ENCODE measurements around the gene RAPGEF4.

RAPGEF4 gene

GRCh38 chr2:172877826-172878225, 142.2 kb downstream of the RAPGEF4 start:
- Histone ChIP-seq H3K27ac (ENCODE audit: extremely low read depth, low read depth, low read length) (no peak overlapping the region), H3K4me1 (ENCODE audit: control insufficient read depth, insufficient read depth, low read length) (no peaks in the 10 kb centered on the region), H3K4me3 (ENCODE audit: low read depth, low read length) (no peak overlapping the region), H3K36me3 (ENCODE audit: control insufficient read depth in 2 of 2, insufficient read depth in 1 of 2, low read length in 2 of 2) (no peaks in the 10 kb centered on the region), H3K9me3 (ENCODE audit: control insufficient read depth, insufficient read depth, low read depth, low read length) (no peaks in the 10 kb centered on the region)
- no peak for TF ChIP-seq ZBTB6 (tag by site-specific recombination; IDR thresholded peaks at IDR 0.05)
- no peak for TF ChIP-seq ZSCAN16 (tag by site-specific recombination; IDR thresholded peaks at IDR 0.05)
- TF ChIP-seq ZNF155 (tag by site-specific recombination; IDR thresholded peaks at IDR 0.05): no peak
- no peak for TF ChIP-seq ZNF776 (tag by site-specific recombination; IDR thresholded peaks at IDR 0.05; ENCODE audit: borderline replicate concordance)
- TF ChIP-seq KLF16 (tag by site-specific recombination; IDR thresholded peaks at IDR 0.05): no peak
- no peak for TF ChIP-seq ZBTB1 (tag by site-specific recombination; IDR thresholded peaks at IDR 0.05)
- no peak for TF ChIP-seq BCL11A (tag by site-specific recombination; IDR thresholded peaks at IDR 0.05; ENCODE audit: low read depth)
- no peak for TF ChIP-seq ZBTB11 (tag by site-specific recombination; conservative IDR thresholded peaks at IDR 0.05; ENCODE audit: low read depth)
- TF ChIP-seq ZFHX2 (tag by site-specific recombination; conservative IDR thresholded peaks at IDR 0.05): no peak
- no peak for TF ChIP-seq ZNF747 (tag by site-specific recombination; IDR thresholded peaks at IDR 0.05)
- TF ChIP-seq SALL2 (tag by site-specific recombination; IDR thresholded peaks at IDR 0.05; ENCODE audit: borderline replicate concordance): no peak
- TF ChIP-seq ZNF341 (tag by site-specific recombination; IDR thresholded peaks at IDR 0.05; ENCODE audit: low read depth): no peak
- no peak for TF ChIP-seq SP3 (tag by site-specific recombination; IDR thresholded peaks at IDR 0.05)
- TF ChIP-seq ZNF114 (tag by site-specific recombination; IDR thresholded peaks at IDR 0.05): no peak
- no peak for TF ChIP-seq PRDM1 (tag by site-specific recombination; IDR thresholded peaks at IDR 0.05)
- TF ChIP-seq ZNF280C (tag by site-specific recombination; IDR thresholded peaks at IDR 0.05): no peak
- no peak for TF ChIP-seq GFI1B (tag by site-specific recombination; IDR thresholded peaks at IDR 0.05)
- no peak for TF ChIP-seq ZNF692 (tag by site-specific recombination; IDR thresholded peaks at IDR 0.05)
- CTCF ChIA-PET: interaction anchor here (1.3 to 1.5 kb wide), 2 partner anchors 10 to 54 kb away, joined by 3 read pairs; no protein-coding TSS in a partner anchor
- POLR2A ChIA-PET: interaction anchor here (0.6 kb wide), 1 partner anchor 11 kb away, joined by 3 read pairs; no protein-coding TSS in a partner anchor

GRCh38 chr2:172878260-172878659, 142.6 kb downstream of the RAPGEF4 start:
- POLR2A ChIA-PET: interaction anchor here (0.6 kb wide), 1 partner anchor 11 kb away, joined by 3 read pairs; no protein-coding TSS in a partner anchor
- H3K36me3 ChIP-seq (ENCODE audit: control insufficient read depth in 2 of 2, insufficient read depth in 1 of 2, low read length in 2 of 2): no peaks in the 10 kb centered on the region
- no peak overlapping the region for H3K4me3 ChIP-seq (ENCODE audit: low read depth, low read length)
- H3K9me3 ChIP-seq (ENCODE audit: control insufficient read depth, insufficient read depth, low read depth, low read length): no peaks in the 10 kb centered on the region
- H3K4me1 ChIP-seq (ENCODE audit: control insufficient read depth, insufficient read depth, low read length): no peaks in the 10 kb centered on the region
- no peak overlapping the region for H3K27ac ChIP-seq (ENCODE audit: extremely low read depth, low read depth, low read length)
- CTCF ChIA-PET: interaction anchor here (1.3 to 1.5 kb wide), 2 partner anchors 10 to 54 kb away, joined by 3 read pairs; no protein-coding TSS in a partner anchor
- no peak for TF ChIP-seq PRDM10 (tag by site-specific recombination; IDR thresholded peaks at IDR 0.05)
- no peak for TF ChIP-seq ZNF501 (tag by site-specific recombination; IDR thresholded peaks at IDR 0.05)
- no peak for TF ChIP-seq ZSCAN18 (tag by site-specific recombination; IDR thresholded peaks at IDR 0.05)
